H1 (cell line): ENCODE data around the gene TTBK2. TPM values are rescaled to one million over a fixed set of nuclear protein-coding genes. Genes with fewer than 3 reads are reported as not detected.

Source experiments
- CTBP2 ChIP-seq: IDR thresholded peaks from 2 replicates; pipeline ENCODE4 v1.7.0; 2011; ENCODE audit warnings: borderline replicate concordance, mild to moderate bottlenecking, moderate library complexity, mixed read lengths, low read length; ENCODE audit not compliant: insufficient read depth, insufficient read length
- FOSL1 ChIP-seq: IDR thresholded peaks from 2 replicates; pipeline ENCODE4 v1.6.1; 2011; ENCODE audit warnings: mild to moderate bottlenecking, low read depth, low read length, moderate library complexity; ENCODE audit not compliant: insufficient read depth
- NANOG ChIP-seq: IDR thresholded peaks from 2 replicates; pipeline ENCODE4 v1.6.1; 2011; ENCODE audit warnings: low read length, low read depth, mild to moderate bottlenecking, inconsistent platforms; ENCODE audit not compliant: insufficient read depth, poor library complexity, severe bottlenecking
- RNF2 ChIP-seq: fragments of 200-900, 300-1000 bp; sonication (generic); IDR thresholded peaks from 2 replicates; pipeline ENCODE4 v1.7.1; 2016; ENCODE audit warnings: borderline replicate concordance, low read depth, mild to moderate bottlenecking, antibody characterized with exemption, low read length; ENCODE audit not compliant: poor library complexity, severe bottlenecking; ENCODE audit errors: missing control alignments
- SIN3A ChIP-seq, 2 experiments: IDR thresholded peaks in 1 of 2; conservative IDR thresholded peaks in 1 of 2; 2 replicates each; pipeline ENCODE4 v1.6.1; 2011 to 2012; ENCODE audit warnings: low read length in 2 of 2, improper control_type of control experiment in 1 of 2, low read depth in 1 of 2, mild to moderate bottlenecking in 1 of 2
- polyA plus RNA-seq, 7 experiments: library from polyadenylated mRNA; depleted of rRNA in 3 of 7; stranded (reverse) in 5 of 7; unstranded in 2 of 7; fragments of >200 nt in 5 of 7; fragments of 200-250 nt in 2 of 7; gene quantifications; 1 replicate in 5 of 7; 2 replicates in 1 of 7; 4 replicates in 1 of 7; pipeline versions ENCODE4 v1.2.1 to v1.2.3, GENCODE V29; 2011 to 2013; ENCODE audit warnings: missing spikeins in 2 of 7, mixed read lengths in 2 of 7
- total RNA-seq: library from RNA; stranded (reverse); fragmentation: NEBNext Ultra II Directional; extraction: Animal tissue kit (Norgen Biotek cat#: 25700); gene quantifications from 2 replicates; pipeline ENCODE4 v1.2.1, GENCODE V29; 2021

Gene TTBK2
- total and polyA plus RNA-seq, 2 of the 8 experiments (the other 6 are each of a cell fraction or from before 2014, with no cell fraction given), result 2.7 to 18.2 TPM

GRCh38 chr15:42721916-42722315, 198.7 kb downstream of the TTBK2 start (continued):
- TF ChIP-seq RNF2 (no peak), NANOG (no peak), FOSL1 (no peak), CTBP2 (no peak), SIN3A (conservative IDR thresholded peaks at IDR 0.05 in 1 of 2, IDR thresholded peaks at IDR 0.05 in 1 of 2; ENCODE audit: low read depth in 1 of 2, low read length in 2 of 2) (no peak)
